ENCODE measurements around the gene HS3ST6.
"Not testable (repeated sequence)": the region's sequence is repeated elsewhere in the genome, so short reads cannot be mapped to it uniquely, and the experiment has no call there.

The HS3ST6 gene

GRCh38 chr16:1907226-1907860 lies 10.9 kb downstream of the HS3ST6 start:
- no peak for DNase-seq (ENCODE audit: low read depth)

GRCh38 chr16:1906846-1907165 lies 11.4 kb downstream of the HS3ST6 start:
- no peak for DNase-seq (ENCODE audit: low read depth)

GRCh38 chr16:1906055-1906845 lies 12.0 kb downstream of the HS3ST6 start:
- no peak for DNase-seq (ENCODE audit: low read depth)

GRCh38 chr16:1903845-1904840 lies 14.1 kb downstream of the HS3ST6 start:
- DNase-seq (ENCODE audit: low read depth) = no peak

GRCh38 chr16:1903220-1903574 lies 15.0 kb downstream of the HS3ST6 start:
- no peak for DNase-seq (ENCODE audit: low read depth)

GRCh38 chr16:1902547-1903219 lies 15.5 kb downstream of the HS3ST6 start:
- DNase-seq (ENCODE audit: low read depth) = no peak

- DNase-seq (ENCODE audit: low read depth) = no peak
Measured at GRCh38 chr16:1900452-1900774, 17.8 kb downstream of the HS3ST6 start.

- DNase-seq (ENCODE audit: low read depth) = no peak
Measured at GRCh38 chr16:1899641-1900451, 18.4 kb downstream of the HS3ST6 start.

- not testable (repeated sequence) for DNase-seq (ENCODE audit: low read depth)
Measured at GRCh38 chr16:1897692-1898091, 20.5 kb downstream of the HS3ST6 start.

- no peak for DNase-seq (ENCODE audit: low read depth)
Measured at GRCh38 chr16:1895949-1896675, 22.1 kb downstream of the HS3ST6 start.

GRCh38 chr16:1895068-1895467 lies 23.1 kb downstream of the HS3ST6 start:
- no peak for DNase-seq (ENCODE audit: low read depth)

- no peak for DNase-seq (ENCODE audit: low read depth)
Measured at GRCh38 chr16:1890708-1891050, 27.5 kb downstream of the HS3ST6 start.

- DNase-seq (ENCODE audit: low read depth) = no peak
Measured at GRCh38 chr16:1890024-1890707, 28.0 kb downstream of the HS3ST6 start.

GRCh38 chr16:1887711-1888354 lies 30.4 kb downstream of the HS3ST6 start:
- DNase-seq (ENCODE audit: low read depth) = no peak

- no peak for DNase-seq (ENCODE audit: low read depth)
Measured at GRCh38 chr16:1884889-1885288, 33.3 kb downstream of the HS3ST6 start.

- DNase-seq (ENCODE audit: low read depth) = no peak
Measured at GRCh38 chr16:1884155-1884760, 34.0 kb downstream of the HS3ST6 start.

GRCh38 chr16:1881172-1881571 lies 37.0 kb downstream of the HS3ST6 start:
- DNase-seq (ENCODE audit: low read depth) = not testable (repeated sequence)

GRCh38 chr16:1879477-1879876 lies 38.7 kb downstream of the HS3ST6 start:
- DNase-seq (ENCODE audit: low read depth) = no peak

- DNase-seq (ENCODE audit: low read depth) = no peak
Measured at GRCh38 chr16:1878256-1878655, 40.0 kb downstream of the HS3ST6 start.
